HepG2 (cell line): ENCODE results near the gene LIPA. TPM values are rescaled to one million over a fixed set of nuclear protein-coding genes. Genes with fewer than 3 reads are reported as not detected.

Experiments used
- ATAC-seq: fragments of 200-7000 bp; cut with Tn5 transposase; 3 replicates; pipeline ENCODE4 v1.9.1; 2020; ENCODE audit warnings: mild to moderate bottlenecking, moderate library complexity
- Bru-seq: library from RNA; stranded (reverse); fragments of 400-500 nt; gene quantifications from one replicate; lab custom pipeline; 2021; lab: Mats Ljungman, UMichigan
- BruChase-seq, 2 experiments: library from RNA; stranded (reverse); fragments of 400-500 nt; gene quantifications; one replicate each; lab custom pipeline; 2021; lab: Mats Ljungman, UMichigan
- BruUV-seq: library from RNA; stranded (reverse); fragments of 400-500 nt; replicated peaks from 2 replicates; lab custom pipeline; 2021; lab: Mats Ljungman, UMichigan
- CTCF ChIA-PET: fragments of 300-600 bp; formaldehyde crosslinking; extraction: SDS; loops from one replicate; lab custom pipeline; 2021; ENCODE audit warnings: low total read pairs, inconsistent platforms, low intra/inter-chr PET ratio; lab: Yijun Ruan, JAX
- POLR2A ChIA-PET: fragments of 350-600 bp; sonication (Branson Sonifier 250); formaldehyde crosslinking; loops from one replicate; lab custom pipeline; 2020; ENCODE audit warnings: antibody characterized with exemption, inconsistent platforms; lab: Yijun Ruan, JAX
- DNase-seq: peaks from one replicate; pipeline ENCODE4 v3.0.0-alpha.2; 2015; ENCODE audit warnings: low spot score
- FAIRE-seq: peaks from 3 replicates; lab custom pipeline; 2011; peaks lifted over from hg19 to GRCh38; lab: Jason Lieb, UNC
- H2AFZ ChIP-seq: one replicate; pipeline ENCODE4 v1.6.1; 2011; ENCODE audit warnings: low read length, inconsistent platforms
- H3K27ac ChIP-seq: fragments of 300-600 bp; 3 replicates; pipeline ENCODE4 v1.8.0; 2011; ENCODE audit warnings: mixed run types, mild to moderate bottlenecking, mixed read lengths, low read length, inconsistent platforms; ENCODE audit not compliant: insufficient read depth; ENCODE audit errors: extremely low read length
- H3K27me3 ChIP-seq, 2 experiments: fragments of 200-600 bp in 1 of 2; 2 replicates in 1 of 2; 3 replicates in 1 of 2; pipeline versions ENCODE4 v1.6.0 to v1.8.0; 2011; ENCODE audit warnings: low read length in 2 of 2, mild to moderate bottlenecking in 2 of 2, moderate library complexity in 2 of 2, inconsistent platforms in 1 of 2; ENCODE audit not compliant: insufficient read depth in 2 of 2, control insufficient read depth in 1 of 2
- H3K36me3 ChIP-seq, 2 experiments: fragments of 200-600 bp in 1 of 2; replicated peaks in 1 of 2; 2 replicates in 1 of 2; 3 replicates in 1 of 2; pipeline versions ENCODE4 v1.5.1 to v1.8.0; 2011; ENCODE audit warnings: low read length in 2 of 2, inconsistent platforms in 1 of 2; ENCODE audit not compliant: insufficient read depth in 2 of 2, control insufficient read depth in 1 of 2
- H3K4me1 ChIP-seq: 2 replicates; pipeline ENCODE4 v1.5.1; 2012; ENCODE audit warnings: low read length, inconsistent platforms; ENCODE audit not compliant: insufficient read depth
- H3K4me2 ChIP-seq: 2 replicates; pipeline ENCODE4 v1.6.0; 2011; ENCODE audit warnings: low read depth, low read length, inconsistent platforms
- H3K4me3 ChIP-seq, 3 experiments: fragments of 200-600 bp in 1 of 3; sonication (generic), shearing (Covaris generic) in 1 of 3; replicated peaks in 1 of 3; 2 replicates each; pipeline ENCODE4 v1.5.1; 2011 to 2016; ENCODE audit warnings: low read length in 3 of 3, inconsistent platforms in 2 of 3, low read depth in 2 of 3, mild to moderate bottlenecking in 2 of 3, control low read depth in 1 of 3, mixed read lengths in 1 of 3; ENCODE audit not compliant: insufficient read depth in 1 of 3
- H3K79me2 ChIP-seq: one replicate; pipeline ENCODE4 v1.6.1; 2011; ENCODE audit warnings: low read length, inconsistent platforms; ENCODE audit not compliant: insufficient read depth
- H3K9ac ChIP-seq: 2 replicates; pipeline ENCODE4 v1.6.0; 2011; ENCODE audit warnings: mild to moderate bottlenecking, low read depth, low read length, inconsistent platforms; ENCODE audit not compliant: insufficient read depth
- H3K9me3 ChIP-seq: 2 replicates; pipeline ENCODE4 v1.5.1; 2012; ENCODE audit warnings: mild to moderate bottlenecking, low read length
- H4K20me1 ChIP-seq: 2 replicates; pipeline ENCODE4 v1.6.0; 2011; ENCODE audit warnings: inconsistent platforms, mild to moderate bottlenecking, low read length, moderate library complexity; ENCODE audit not compliant: insufficient read depth
- BRCA1 ChIP-seq: sonication (generic); formaldehyde crosslinking; IDR thresholded peaks from 2 replicates; pipeline ENCODE4 v1.4.0; 2020; ENCODE audit warnings: missing genetic modification reagents
- CAMTA2 ChIP-seq: sonication (generic); formaldehyde crosslinking; IDR thresholded peaks from 2 replicates; pipeline ENCODE4 v1.4.0; 2020; ENCODE audit warnings: mild to moderate bottlenecking, missing genetic modification reagents, borderline replicate concordance
- DBP ChIP-seq: sonication (generic); formaldehyde crosslinking; IDR thresholded peaks from 2 replicates; pipeline ENCODE4 v1.4.0; 2020; ENCODE audit warnings: missing genetic modification reagents; ENCODE audit errors: not compliant biosample characterization
- HDAC2 ChIP-seq: sonication (generic); formaldehyde crosslinking; IDR thresholded peaks from 2 replicates; pipeline ENCODE4 v1.4.0; 2020; ENCODE audit warnings: missing genetic modification reagents
- ISX ChIP-seq: sonication (generic); formaldehyde crosslinking; conservative IDR thresholded peaks from 2 replicates; pipeline ENCODE4 v1.5.0; 2020; ENCODE audit warnings: missing genetic modification reagents
- MEF2D ChIP-seq: sonication (generic); formaldehyde crosslinking; IDR thresholded peaks from 2 replicates; pipeline ENCODE4 v1.5.1; 2020; ENCODE audit warnings: mild to moderate bottlenecking, missing genetic modification reagents
- NR0B2 ChIP-seq: sonication (generic); formaldehyde crosslinking; IDR thresholded peaks from 2 replicates; pipeline ENCODE4 v1.4.0; 2020; ENCODE audit warnings: mild to moderate bottlenecking, missing genetic modification reagents
- XRCC5 ChIP-seq: fragments of 200-400 bp; formaldehyde crosslinking; optimal IDR thresholded peaks from 2 replicates; pipeline ENCODE3; 2017; ENCODE audit warnings: mild to moderate bottlenecking, low read length
- ZBTB43 ChIP-seq: sonication (generic); formaldehyde crosslinking; conservative IDR thresholded peaks from 2 replicates; pipeline ENCODE4 v1.4.0; 2020; ENCODE audit warnings: missing genetic modification reagents
- ZIK1 ChIP-seq: sonication (generic); formaldehyde crosslinking; IDR thresholded peaks from 2 replicates; pipeline ENCODE4 v1.5.0; 2020; ENCODE audit warnings: mild to moderate bottlenecking, low read depth, missing genetic modification reagents, borderline replicate concordance
- ZNF253 ChIP-seq: sonication (generic); formaldehyde crosslinking; IDR thresholded peaks from 2 replicates; pipeline ENCODE4 v1.8.0; 2022; ENCODE audit warnings: mild to moderate bottlenecking, missing genetic modification reagents, borderline replicate concordance
- ZNF576 ChIP-seq: sonication (generic); formaldehyde crosslinking; IDR thresholded peaks from 2 replicates; pipeline ENCODE4 v1.4.0; 2020; ENCODE audit warnings: mild to moderate bottlenecking, missing genetic modification reagents
- WGBS: methylation state at CpG from one replicate; pipeline ENCODE4 v1.1.6; 2017; ENCODE audit warnings: low lambda C conversion rate; 5-methylcytosine and 5-hydroxymethylcytosine counted together
- in situ Hi-C: cut with HindIII; loops from 2 replicates; pipeline ENCODE4 v1.10.0; 2017; ENCODE audit warnings: low pct_unique_long_range_greater_than_20kb; ENCODE audit not compliant: extremely low pct_ligation_motif_present
- intact Hi-C: fragments of 100-400 bp; cut with micrococcal nuclease; formaldehyde crosslinking; loops from one replicate; pipeline ENCODE4 v1.10.0; 2022; ENCODE audit not compliant: unreplicated experiment
- long read RNA-seq, 2 experiments: library from RNA in 1 of 2; library from polyadenylated mRNA in 1 of 2; stranded (forward) in 1 of 2; unstranded in 1 of 2; transcript quantifications; one replicate each; pipeline ENCODE4 v2.0.0, GENCODE V29; 2019 to 2022
- polyA minus RNA-seq, 3 experiments: library from RNA; depleted of rRNA, polyadenylated mRNA; stranded (reverse); fragments of >200 nt; gene quantifications; 2 replicates each; pipeline ENCODE4 v1.2.3, GENCODE V29; 2011; ENCODE audit warnings: low replicate concordance in 1 of 3
- polyA plus RNA-seq, 8 experiments: library from polyadenylated mRNA; depleted of rRNA in 3 of 8; stranded (reverse) in 7 of 8; unstranded in 1 of 8; fragments of >200 nt; fragmentation: Illumina TruSeq in 4 of 8; extraction: Trizol in 4 of 8; gene quantifications; 2 replicates each; pipeline versions ENCODE4 v1.2.1 to v1.2.3, GENCODE V29; 2011 to 2016; ENCODE audit warnings: low read depth in 4 of 8, missing spikeins in 1 of 8, mixed read lengths in 1 of 8; ENCODE audit not compliant: insufficient read depth in 1 of 8
- total RNA-seq, 5 experiments: library from RNA; depleted of rRNA; stranded (reverse); fragments of >200 nt; fragmentation: Illumina TruSeq; extraction: Trizol; gene quantifications; 2 replicates each; pipeline ENCODE4 v1.2.3, GENCODE V29; 2016; ENCODE audit warnings: low read depth in 1 of 5

LIPA gene
- total RNA-seq (2016; rRNA removed; fragmentation: Illumina TruSeq; extraction: Trizol) (50.6 and 79.5 TPM in 2 replicates), polyA plus RNA-seq (2011; rRNA removed) (54.4 and 57.1 TPM in 2 replicates), polyA minus RNA-seq (2011; rRNA and poly(A)+ RNA removed; ENCODE audit: low replicate concordance) (22.5 and 44.0 TPM in 2 replicates), Bru-seq, nascent RNA (percentile 46 among the genes with signal in this experiment), BruChase-seq, experiment 1, labeled RNA remaining after a 6-hour chase (percentile 51 among the genes with signal in this experiment), BruChase-seq, experiment 2, labeled RNA remaining after a 2-hour chase (percentile 47 among the genes with signal in this experiment)
- total RNA-seq (2016; cell fraction: cytosol; rRNA removed; fragmentation: Illumina TruSeq; extraction: Trizol; ENCODE audit: low read depth): 4.6 and 4.8 TPM in 2 replicates
- 45.8 and 77.8 TPM in 2 replicates for total RNA-seq (2016; cell fraction: insoluble cytoplasmic fraction; rRNA removed; fragmentation: Illumina TruSeq; extraction: Trizol)
- 11.4 and 13.6 TPM in 2 replicates for total RNA-seq (2016; cell fraction: membrane; rRNA removed; fragmentation: Illumina TruSeq; extraction: Trizol)
- total RNA-seq (2016; cell fraction: nucleus; rRNA removed; fragmentation: Illumina TruSeq; extraction: Trizol): 73.4 and 80.5 TPM in 2 replicates
- 23.8 and 47.9 TPM in 2 replicates for polyA plus RNA-seq (2011; cell fraction: cytosol; rRNA removed)
- 12.1 and 19.6 TPM in 2 replicates for polyA plus RNA-seq (2011; cell fraction: nucleus; rRNA removed)
- polyA plus RNA-seq (2012): 72.3 and 79.2 TPM in 2 replicates
- 4.5 and 4.7 TPM in 2 replicates for polyA plus RNA-seq (2016; cell fraction: cytosol; fragmentation: Illumina TruSeq; extraction: Trizol; ENCODE audit: low read depth)
- polyA plus RNA-seq (2016; cell fraction: insoluble cytoplasmic fraction; fragmentation: Illumina TruSeq; extraction: Trizol; ENCODE audit: low read depth): 45.3 and 48.4 TPM in 2 replicates
- polyA plus RNA-seq (2016; cell fraction: membrane; fragmentation: Illumina TruSeq; extraction: Trizol; ENCODE audit: low read depth): 11.4 and 12.2 TPM in 2 replicates
- 94.6 and 98.9 TPM in 2 replicates for polyA plus RNA-seq (2016; cell fraction: nucleus; fragmentation: Illumina TruSeq; extraction: Trizol; ENCODE audit: insufficient read depth, low read depth)
- polyA minus RNA-seq (2011; cell fraction: cytosol; rRNA and poly(A)+ RNA removed): 36.2 and 57.3 TPM in 2 replicates
- polyA minus RNA-seq (2011; cell fraction: nucleus; rRNA and poly(A)+ RNA removed): 17.6 and 32.0 TPM in 2 replicates
- long read RNA-seq, experiment 1, transcript LIPA-202 (10 exons, 2,782 nt): major isoform, 85 of 103 reads
- long read RNA-seq, experiment 1, partial matches to known transcripts: 10 of 103 reads
- long read RNA-seq, experiment 1, other reads (novel, unspliced or antisense): 8 of 103 reads
- long read RNA-seq, experiment 2, transcript LIPA-202 (10 exons, 2,782 nt): major isoform, 36 of 154 reads
- long read RNA-seq, experiment 2, partial matches to known transcripts: 114 of 154 reads
- long read RNA-seq, experiment 2, other reads (novel, unspliced or antisense): 4 of 154 reads

GRCh38 chr10:89251409-89252224, at the start of gene LIPA:
Gene LIPA (minus strand): TSS chr10:89251775. CDS start chr10:89247648, 4,127 bp downstream.
- Histone ChIP-seq H4K20me1 (no peaks in the 10 kb centered on the region), H3K4me2 (peak within 1 kb of the TSS; percentile 91), H3K27ac (peak within 1 kb of the TSS; percentile 71), H3K36me3 (no peaks in the 10 kb centered on the region), H3K9me3 (peaks cover 17% of the 10 kb centered on the region; the same call in 1 of the 2 replicates), H3K79me2 (peaks cover 2% of the 10 kb centered on the region), H2AFZ (peak within 1 kb of the TSS; percentile 71), H3K27me3 (no peaks in the 10 kb centered on the region; a peak in 1 of 5 replicates), H3K4me3 (peak within 1 kb of the TSS; percentile 81 to 97 (median 89)), H3K4me1 (peaks cover 18% of the 10 kb centered on the region), H3K9ac (peak within 1 kb of the TSS; percentile 73)
- FAIRE-seq (peak; percentile 79), DNase-seq (peak; percentile 94), ATAC-seq (peak; percentile 96)
- ChIA-PET CTCF (no interaction called here), POLR2A (interaction anchor here (0.9 to 2.9 kb wide), 10 partner anchors 11 to 450 kb away, joined by 3 to 18 read pairs (median 4); partner anchors contain the start of genes IFIT1, IFIT5 and KIF20B)
- intact Hi-C loops: loop anchor here (2.0 kb wide), 1 partner anchor 35 kb away; no protein-coding TSS in a partner anchor
- no TSS peak for BruUV-seq
- in situ Hi-C loops: no loop called here
- WGBS: 4% methylated on average over 12 of the region's 53 CpGs
- TF ChIP-seq CAMTA2: no peak
- no peak for TF ChIP-seq ZBTB43 (CRISPR knock-in tag)
- no peak for TF ChIP-seq DBP (CRISPR knock-in tag)
- no peak for TF ChIP-seq ISX (CRISPR knock-in tag)
- TF ChIP-seq MEF2D (CRISPR knock-in tag): 0 out of 2 replicates have a peak, but pooled peaks have one; percentile 39
- TF ChIP-seq ZNF576 (CRISPR knock-in tag): no peak
- TF ChIP-seq HDAC2 (CRISPR knock-in tag): no peak
- TF ChIP-seq BRCA1 (CRISPR knock-in tag): no peak
- no peak for TF ChIP-seq ZNF253 (CRISPR knock-in tag)
- no peak for TF ChIP-seq NR0B2
- TF ChIP-seq XRCC5: peak; percentile 36
- no peak for TF ChIP-seq ZIK1 (CRISPR knock-in tag)
